Stimulated activated CD8-positive, alpha-beta memory T cell treated with anti-CD3 and anti-CD28 coated beads, Interleukin-4, amount 100 ng/mL, for 4 hours (primary cell): Measurements from ENCODE around the gene DIAPH3.

ENCODE experiments used
- DNase-seq, 2 donors: peaks; one replicate each; pipeline ENCODE4 v3.0.0-alpha.2; 2020; ENCODE audit warnings: low read depth in 2 of 2, low spot score in 1 of 2

The DIAPH3 gene

DNA sequence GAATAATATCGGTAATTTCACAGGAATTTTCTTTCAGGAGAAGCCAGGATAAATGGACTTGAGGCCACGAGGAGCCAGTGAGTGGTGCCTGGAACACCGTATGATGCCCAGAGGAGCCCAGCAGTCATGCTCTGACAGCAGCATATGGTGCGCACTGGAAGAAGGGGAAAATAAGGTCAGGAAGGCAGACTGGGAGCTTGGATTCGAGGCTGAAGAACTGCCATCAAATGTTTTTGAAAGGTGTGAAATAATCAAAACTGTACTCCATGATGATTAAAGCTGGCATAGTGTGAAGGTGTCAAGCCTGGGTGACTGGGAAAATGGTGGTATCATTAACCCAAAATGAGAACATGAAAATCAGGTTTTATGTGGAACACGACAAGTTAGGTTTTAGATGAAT, 374.2 kb downstream of the DIAPH3 start:
- DNase-seq = no peak

DNA sequence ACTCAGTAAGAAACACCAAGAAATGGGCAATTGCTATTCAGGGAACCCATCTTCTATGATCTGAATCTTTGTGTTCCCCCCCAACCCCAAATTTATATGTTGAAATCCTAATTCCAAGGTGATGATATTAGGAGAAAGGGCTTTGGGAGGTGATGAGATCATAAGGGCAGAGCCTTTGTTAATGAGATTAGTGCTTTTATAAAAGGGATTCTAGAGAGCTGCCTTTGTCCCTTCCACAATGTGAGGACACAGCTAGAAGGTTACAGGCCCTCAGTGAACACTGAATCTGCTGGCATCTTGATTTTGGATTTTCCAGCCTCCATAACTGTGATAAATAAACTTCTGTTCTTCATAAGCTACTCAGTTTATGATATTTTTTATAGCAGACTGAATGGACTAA, 376.0 kb downstream of the DIAPH3 start:
- DNase-seq = no peak

DNA sequence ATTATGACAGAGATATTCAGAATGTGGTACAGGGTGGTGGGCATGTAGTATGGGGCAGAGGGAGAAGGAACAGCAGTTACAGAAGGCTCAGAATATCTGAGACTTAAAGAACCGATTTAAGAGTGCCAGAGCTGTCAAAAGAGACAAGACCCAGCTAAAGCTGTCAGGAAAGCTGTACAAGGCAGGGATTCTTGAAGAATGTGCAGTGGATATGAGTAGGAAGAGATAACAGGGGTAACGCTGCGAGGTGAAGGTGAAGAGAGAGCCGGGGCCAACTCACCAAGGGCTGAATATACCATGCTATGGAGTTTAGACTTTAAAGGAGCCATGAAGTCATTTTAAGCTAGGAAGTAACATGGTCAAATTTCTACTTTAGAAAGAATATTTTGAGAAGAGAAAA, 381.0 kb downstream of the DIAPH3 start:
- DNase-seq = no peak

DNA sequence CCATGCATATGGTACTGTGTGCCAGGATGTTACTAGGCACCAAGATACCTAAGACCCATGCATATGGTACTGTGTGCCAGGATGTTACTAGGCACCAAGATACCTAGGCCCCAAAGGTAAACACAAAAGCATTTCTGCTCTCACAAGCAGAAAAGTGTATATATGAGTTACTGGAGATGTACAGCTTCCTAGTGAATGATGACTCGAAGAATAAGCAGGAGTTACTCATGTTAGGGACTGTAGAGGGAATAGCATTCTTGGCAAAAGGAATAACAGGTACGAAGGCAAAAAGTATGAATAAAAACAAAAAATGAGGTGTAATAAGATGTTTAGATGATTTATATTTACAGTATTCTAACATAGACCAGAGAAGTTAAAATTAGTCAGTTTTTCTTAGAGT, 383.7 kb downstream of the DIAPH3 start:
- DNase-seq = no peak

DNA sequence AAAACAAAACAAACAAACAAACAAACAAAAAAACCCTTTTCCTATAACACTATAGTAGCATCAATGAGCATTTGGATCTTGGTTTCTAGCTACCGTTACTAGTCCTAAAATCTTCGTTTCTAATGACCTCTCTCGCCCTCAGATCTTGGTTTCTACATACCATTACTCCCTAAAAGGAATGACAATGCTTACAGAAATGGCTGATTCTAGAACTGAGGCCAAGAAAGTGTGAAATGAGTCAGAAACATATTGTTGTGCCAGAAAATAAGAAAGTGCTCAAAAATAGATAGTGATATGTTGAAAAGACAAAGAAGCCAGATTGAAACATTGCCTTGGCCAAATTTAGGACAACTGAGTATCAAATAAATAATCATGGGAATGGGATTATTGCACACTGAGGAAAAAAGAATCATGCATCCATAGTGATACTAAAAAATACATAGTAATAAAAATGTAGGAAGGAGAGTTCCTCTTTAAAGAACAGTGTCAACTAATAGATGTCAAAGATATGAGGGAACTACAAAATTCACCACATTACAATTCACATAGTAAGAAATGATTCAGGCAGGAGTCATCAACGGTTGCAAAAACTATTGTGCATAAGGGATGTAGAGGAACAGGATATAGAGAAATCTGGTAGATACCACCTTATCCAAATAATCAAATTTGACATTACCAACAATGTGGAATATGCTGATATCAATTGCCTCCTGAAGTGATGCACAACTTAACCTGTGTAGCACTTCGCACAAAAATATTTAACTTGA, 386.6 kb downstream of the DIAPH3 start:
- DNase-seq = no peak

DNA sequence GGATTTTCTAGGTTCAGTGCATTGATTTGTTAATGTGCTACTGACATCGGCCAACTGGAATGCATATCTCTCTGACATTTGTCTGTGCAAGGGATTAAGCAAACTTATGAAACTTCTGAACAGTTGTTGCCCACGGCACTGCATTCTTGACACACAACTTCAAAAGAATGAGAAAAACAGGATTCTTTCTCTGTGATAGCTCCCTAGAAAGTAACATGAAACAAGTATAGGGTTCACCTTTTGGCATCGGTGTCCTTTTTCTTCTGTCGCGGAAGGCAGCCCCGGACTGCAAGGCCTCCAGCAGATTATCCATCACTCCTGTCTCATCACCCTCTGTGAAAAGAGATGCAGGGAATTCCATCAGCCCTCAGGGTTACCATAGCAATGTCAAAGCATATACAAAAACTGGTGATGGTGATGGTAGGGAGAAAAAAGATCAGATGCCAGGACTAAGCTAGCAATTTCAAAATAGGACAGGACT, 389.2 kb downstream of the DIAPH3 start:
- DNase-seq = no peak

DNA sequence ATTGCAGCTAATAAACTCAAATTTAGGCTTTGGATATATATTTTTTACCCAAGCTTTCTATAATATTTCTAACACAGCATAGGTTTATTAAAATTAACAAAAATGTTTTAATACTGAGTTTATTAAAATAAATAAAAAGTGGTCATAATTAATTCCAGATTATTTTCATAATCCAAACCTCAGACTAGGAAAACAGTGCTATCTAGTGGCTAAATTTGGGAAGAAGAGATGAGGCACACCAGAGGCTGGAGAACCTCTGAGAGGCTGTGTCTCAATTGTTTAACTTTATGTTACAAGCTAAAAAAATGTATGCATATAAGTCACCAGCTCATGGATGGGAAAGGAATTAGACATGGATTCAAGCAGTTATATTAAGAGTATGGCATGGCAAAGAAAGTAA, 392.5 kb downstream of the DIAPH3 start:
- DNase-seq = no peak

DNA sequence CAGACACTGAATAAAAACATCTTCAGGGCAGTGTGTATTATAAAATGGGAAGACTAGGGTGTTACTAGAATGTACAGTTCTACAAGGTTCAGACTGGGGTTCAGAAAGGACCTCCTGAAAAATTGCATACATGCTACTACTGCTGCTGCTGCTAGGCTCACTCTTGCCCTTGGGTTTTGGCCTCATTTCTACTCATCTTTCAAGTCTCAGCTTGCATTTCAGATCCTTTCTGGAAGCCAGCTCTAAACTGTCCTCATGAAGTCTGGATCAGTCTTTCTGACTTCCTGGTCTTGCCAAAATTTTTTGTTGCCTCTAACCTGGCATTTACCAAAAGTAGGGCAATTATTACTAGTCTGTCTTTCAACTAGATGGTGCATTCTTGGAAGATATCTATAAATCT, 393.3 kb downstream of the DIAPH3 start:
- DNase-seq = no peak

DNA sequence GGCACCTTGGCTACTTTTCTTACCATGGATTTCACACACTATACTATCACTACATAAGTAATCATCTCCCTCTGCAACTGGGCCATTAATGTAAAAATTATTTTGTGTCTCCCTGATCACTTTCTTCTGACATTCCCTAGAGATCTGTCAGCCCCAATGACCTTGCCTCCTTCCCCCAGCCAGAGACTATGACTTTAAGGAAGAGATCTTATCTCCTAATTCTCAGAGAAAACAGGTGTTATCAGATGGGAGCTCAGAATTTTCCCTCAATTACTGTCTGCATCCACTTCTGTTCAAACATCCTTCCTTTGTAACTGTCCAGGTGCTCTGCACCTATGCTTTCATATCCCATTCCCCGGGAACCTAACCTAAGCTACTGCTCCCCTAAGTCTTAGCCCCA, 397.5 kb downstream of the DIAPH3 start:
- DNase-seq = no peak

DNA sequence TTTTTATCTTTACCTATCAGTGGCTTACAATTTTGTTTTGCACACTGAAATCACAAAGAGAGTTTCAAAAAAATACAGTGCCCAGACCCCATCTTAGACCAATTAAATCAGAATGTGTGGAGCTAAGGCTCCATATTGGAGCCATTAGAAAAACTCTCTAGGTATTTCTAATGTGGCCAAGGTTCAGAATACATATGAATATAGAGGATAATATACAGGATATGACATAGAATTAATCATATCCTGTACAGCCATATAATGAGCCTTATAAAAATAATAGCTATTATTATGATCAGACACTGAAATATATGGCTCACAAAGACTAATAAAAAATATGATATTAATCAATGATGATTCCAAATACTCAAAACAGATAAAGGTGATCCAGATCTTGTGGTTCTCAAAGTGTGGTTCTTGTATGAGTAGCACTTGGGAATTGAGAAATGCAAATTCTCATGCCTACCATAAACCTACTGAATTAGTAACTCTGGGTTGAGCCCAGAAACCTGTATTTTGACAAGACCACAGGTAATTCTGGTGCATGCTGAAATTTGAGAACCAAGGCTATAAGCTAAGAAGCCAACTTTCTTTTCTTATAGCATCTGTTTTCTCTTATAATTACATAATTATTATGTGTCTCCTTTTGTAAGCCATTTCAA, 408.0 kb downstream of the DIAPH3 start:
- no peak for DNase-seq

DNA sequence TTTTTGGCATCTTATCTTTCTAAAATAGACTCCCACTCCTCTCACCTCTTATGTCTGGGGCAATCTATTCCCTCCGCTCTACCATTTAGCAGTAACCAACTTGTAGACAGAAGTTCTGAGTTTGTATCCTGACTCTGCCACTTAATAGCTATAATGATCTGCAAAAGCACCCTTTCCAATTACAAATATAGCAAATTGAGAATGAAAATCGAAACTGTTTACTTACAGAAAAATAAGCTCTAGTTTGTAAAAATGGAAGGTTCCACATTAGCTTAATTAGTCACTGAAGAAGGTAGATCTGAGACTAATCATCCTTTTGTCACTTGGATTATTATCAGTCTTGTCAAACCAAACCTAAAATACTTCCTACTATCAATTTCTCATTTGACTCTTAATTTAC, 409.3 kb downstream of the DIAPH3 start:
- DNase-seq = no peak

DNA sequence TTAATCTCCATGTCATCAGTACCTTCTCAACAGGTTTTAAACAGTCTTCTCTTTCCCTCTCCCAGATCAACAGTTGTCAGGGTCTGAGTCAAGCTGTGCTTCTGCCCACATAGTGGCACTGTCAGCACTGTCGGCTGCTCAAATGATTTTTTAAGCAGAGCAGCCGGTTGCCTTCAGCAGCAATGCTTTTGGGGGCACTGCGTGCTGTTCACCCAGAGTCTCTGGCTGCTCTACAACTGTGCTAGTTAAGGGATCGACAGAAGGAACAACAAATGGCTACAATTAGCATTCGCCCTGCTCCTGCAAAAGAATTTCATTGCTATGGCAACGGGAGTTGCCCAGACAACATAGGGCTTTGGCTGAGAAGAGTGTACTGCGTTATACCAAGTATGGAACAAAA, 412.9 kb downstream of the DIAPH3 start:
- no peak for DNase-seq

DNA sequence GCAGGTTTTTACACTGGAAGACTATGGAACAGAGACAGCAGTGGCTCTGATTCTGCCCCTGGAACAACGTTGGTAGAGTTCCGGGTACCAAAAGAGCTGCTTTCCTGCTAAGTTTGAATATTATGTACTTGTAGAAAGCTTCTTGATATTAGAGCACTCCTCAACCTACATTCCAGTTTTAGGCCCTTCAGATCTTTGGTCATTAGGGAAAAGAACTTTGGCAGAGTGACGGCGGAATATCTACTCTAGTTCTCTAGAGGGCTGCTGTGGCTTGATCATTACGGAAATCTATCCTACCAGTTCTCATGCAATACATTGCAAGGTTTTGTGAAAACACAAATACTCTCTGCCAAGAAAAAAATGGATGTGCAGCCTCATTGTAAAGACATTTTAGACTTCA, 415.7 kb downstream of the DIAPH3 start:
- DNase-seq = no peak

DNA sequence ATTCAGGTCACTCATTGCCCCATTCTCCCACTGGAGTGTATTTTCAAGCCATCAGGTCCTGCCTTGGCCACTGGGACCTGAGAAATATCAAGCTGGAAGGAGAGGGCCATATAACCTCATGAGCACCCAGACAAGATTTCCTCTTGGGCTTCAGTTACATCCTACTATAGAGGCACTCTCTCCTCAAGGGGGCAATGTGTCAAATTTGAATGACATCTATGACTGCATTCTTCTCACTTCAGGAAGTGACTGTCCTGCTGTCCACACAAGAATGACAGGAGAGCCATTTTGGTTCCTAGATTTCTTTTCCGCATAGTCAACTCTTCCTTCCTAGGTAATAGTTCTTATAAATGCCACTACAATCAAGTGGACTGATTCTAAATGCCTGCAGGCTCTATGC, 416.2 kb downstream of the DIAPH3 start:
- no peak for DNase-seq

DNA sequence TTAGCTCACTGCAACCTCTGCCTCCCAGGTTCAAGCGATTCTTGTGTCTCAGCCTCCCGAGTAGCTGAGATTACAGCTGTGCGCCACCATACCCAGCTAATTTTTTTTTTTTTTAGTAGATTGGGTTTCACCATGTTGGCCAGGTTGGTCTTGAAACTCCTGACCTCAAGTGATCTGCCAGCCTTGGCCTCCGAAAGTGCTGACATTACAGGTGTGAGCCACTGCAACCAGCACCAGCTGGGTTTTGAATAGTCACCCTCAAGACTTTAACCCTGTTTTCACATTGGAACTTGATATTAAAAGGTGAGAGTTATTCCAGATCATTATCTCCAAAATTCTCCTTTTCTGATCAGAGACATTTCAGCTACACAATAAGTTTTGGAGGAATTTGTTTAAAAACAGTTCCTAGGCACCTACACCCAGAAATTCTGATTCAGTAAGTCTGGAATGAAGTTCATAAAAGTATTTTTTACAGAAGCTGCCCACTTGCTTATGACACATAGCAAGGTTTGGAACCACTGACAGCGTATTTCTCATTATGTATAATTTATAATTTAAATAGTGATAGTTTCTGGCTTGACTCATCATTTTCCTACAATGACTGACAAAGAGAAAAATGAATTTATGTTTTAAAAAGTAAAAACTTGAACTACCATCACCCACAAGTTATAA, 417.3 kb downstream of the DIAPH3 start:
- no peak for DNase-seq

DNA sequence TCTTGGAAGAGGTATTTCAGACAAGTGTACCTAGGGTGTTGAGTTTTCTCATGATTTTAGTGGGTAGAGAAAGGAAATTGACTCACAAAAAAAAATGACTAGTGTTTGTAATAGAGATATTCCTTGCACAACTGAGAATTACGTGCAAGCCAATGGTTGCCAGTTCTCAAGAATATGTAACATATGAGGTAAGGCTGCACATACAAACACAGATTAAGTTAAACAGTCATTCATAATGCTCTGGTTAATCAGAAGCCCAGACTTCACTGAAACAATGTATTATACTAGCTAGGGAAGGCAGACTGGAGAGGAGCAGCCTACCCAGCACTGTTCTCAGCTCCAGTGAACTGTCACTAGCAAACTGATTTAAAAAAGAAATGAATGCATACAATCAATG, 418.3 kb downstream of the DIAPH3 start:
- DNase-seq = no peak

DNA sequence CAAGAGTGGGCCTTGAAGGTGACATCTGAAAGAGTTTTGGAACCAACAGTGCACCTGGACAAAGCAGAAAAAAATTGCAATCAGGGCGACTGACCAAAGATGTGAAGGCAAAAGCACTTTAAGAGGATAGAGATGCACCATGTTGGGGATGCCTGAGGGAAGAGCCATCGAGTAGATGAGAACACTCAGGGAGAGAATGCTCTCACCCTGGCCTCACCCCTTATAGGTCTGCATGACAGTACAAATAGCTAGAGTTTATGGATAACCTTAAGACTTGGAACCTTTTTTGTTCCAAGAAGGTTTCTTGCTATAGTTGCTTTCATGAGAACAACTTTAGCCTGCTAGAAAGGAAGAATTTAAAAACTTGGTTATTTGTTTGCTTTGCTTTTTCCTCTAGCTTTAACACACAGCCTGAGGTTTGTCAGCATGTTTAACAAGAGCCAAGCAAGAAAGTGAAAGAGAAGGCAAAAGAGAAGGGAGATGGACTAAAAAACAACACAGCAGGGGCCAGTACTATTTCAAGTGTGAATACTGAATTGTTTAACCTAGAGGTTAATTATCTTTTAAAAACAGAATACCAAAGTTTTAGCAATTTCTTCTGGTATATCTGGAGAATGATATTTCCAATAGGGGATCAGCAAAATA, 418.9 kb downstream of the DIAPH3 start:
- no peak for DNase-seq

DNA sequence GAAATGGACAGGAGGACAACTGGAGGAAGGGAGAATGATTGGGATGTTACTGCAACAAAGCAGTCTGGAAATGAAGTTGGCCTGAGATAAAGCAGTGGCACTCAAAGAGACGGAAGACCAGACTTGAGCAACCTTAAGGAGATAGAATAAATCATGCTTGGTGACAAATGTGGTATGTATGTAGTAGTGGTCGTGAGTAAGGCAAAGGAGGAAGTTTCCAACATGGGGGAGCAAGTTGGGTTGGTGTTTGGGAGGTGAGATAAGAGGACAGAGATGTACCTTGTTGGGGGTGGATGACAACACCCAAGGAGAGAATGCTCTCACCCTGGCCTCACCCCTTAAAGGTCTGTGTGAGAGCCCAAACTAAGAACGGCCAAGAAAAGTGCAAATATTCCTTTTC, 420.5 kb downstream of the DIAPH3 start:
- no peak for DNase-seq

DNA sequence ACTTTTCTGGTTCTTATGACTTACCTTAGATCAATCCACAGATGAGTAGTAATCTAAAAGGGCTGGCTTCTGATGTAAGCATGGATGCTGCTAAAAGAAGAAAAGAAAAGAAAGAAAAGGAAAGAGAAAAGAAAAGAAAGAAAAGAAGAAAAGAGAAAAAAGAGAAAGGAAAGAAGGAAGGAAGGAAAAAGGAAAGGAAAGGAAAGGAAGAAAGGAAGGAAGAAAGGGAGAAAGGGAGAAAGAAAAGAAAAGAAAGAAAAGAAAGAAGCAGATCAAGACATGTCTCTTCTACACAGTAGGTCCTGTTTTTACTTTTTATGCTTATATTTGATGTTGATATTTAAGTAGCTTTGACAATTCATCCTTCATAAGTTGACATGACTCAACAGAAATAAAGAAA, 421.3 kb downstream of the DIAPH3 start:
- DNase-seq = no peak

DNA sequence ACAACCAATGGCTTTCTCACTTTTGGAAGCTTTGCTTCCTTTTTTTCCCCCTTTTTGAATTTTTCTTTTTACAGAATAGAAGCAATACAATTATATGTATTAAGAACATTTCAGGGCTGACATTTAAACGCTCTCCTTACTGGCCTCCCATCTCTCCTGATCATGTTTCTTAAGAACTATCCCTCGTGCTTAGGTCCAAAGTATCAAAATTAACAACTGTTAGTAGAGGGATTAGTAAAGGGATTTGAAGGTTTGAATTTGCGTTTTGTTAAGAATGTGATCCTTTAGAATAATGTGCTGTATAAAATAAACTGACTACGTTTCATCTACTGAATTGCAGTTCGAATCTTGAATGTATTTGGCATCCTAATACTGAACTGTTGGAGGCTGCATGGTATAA, 424.8 kb downstream of the DIAPH3 start:
- DNase-seq = no peak

DNA sequence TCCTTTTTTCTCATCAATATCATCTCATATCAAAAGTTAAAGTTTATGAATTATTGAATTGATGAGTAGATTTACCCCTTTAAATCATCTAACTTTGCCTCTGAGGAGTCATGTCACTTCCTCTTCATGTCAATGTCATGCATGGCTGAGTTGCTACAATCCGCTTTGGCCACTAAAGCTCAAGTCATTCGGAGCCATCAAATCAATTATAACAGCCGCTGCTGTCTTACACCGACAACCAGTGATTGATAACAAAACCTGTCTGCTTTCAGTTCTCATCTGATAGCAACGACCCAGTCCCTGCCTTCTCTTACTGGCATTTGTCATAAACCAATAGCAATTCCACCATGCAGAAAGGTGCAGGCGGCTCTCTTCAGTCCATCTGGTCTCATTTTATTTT, 429.3 kb downstream of the DIAPH3 start:
- no peak for DNase-seq

DNA sequence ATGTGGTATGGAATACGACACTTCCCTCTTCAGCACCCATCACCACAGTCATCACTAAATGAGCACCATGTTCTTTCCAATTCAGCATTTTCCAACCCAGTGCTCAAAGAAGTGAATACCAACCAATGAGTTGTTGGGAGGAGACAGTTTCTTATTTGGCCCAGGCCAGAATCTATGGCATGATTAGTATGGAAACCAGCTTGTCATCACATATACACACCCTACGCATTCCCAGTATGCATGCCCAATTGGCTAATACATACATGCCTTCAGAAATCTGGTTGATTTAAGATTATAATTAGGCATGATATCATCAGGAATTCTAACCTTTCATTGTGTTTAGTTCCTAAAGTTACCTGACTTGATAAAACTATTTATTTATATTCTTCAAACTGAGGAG, 430.0 kb downstream of the DIAPH3 start:
- DNase-seq = no peak
